NT2/D1 (cell line): ENCODE results near the gene MAGI2.

Experiments used
- SUZ12 ChIP-seq: IDR thresholded peaks from 2 replicates; pipeline ENCODE4 v1.6.1; 2011; ENCODE audit not compliant: insufficient read length, insufficient read depth; ENCODE audit errors: extremely low read depth
- YY1 ChIP-seq: IDR thresholded peaks from 2 replicates; pipeline ENCODE4 v1.6.1; 2011; ENCODE audit not compliant: insufficient read length, insufficient read depth
- ZNF274 ChIP-seq: IDR thresholded peaks from 2 replicates; pipeline ENCODE4 v1.6.1; 2011; ENCODE audit warnings: mild to moderate bottlenecking, low read depth, low read length

DNA sequence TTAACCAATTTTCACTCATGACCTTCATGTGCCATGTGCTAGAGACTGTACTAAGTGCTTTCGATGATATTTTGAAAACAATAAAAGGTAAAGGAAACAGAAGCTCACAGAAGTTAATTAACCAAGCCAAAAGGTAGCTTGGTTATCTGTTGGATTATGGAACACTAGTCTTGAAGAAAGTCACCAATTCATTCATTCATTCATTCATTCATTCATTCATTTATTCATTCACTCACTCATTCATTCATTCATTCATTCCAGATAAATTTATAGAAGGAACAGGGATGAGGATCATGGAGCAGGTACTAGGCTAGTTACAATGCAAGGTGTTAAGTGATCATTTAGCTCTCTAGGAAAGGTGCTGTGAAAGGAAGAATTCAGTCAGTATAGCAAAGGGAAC is 322.8 kb downstream of the MAGI2 start:
- TF ChIP-seq SUZ12 (no peak), ZNF274 (no peak), YY1 (no peak)
